Retinal pigment epithelial cell (primary cell): ENCODE measurements around the gene NR1H3.

Experiments
- DNase-seq: peaks from one replicate; pipeline ENCODE4 v3.0.0-alpha.2; 2010; ENCODE audit warnings: low read depth
- H3K4me3 ChIP-seq: 2 replicates; pipeline ENCODE4 v1.5.1; 2011; ENCODE audit warnings: mild to moderate bottlenecking, low read length, control low read depth, moderate library complexity
- TF ChIP-seq, protein P1 (sequence below): conservative IDR thresholded peaks from 2 replicates; pipeline ENCODE4 v1.5.1; 2011; ENCODE audit warnings: low read depth, low read length, control low read depth, inconsistent platforms

The NR1H3 gene

DNA sequence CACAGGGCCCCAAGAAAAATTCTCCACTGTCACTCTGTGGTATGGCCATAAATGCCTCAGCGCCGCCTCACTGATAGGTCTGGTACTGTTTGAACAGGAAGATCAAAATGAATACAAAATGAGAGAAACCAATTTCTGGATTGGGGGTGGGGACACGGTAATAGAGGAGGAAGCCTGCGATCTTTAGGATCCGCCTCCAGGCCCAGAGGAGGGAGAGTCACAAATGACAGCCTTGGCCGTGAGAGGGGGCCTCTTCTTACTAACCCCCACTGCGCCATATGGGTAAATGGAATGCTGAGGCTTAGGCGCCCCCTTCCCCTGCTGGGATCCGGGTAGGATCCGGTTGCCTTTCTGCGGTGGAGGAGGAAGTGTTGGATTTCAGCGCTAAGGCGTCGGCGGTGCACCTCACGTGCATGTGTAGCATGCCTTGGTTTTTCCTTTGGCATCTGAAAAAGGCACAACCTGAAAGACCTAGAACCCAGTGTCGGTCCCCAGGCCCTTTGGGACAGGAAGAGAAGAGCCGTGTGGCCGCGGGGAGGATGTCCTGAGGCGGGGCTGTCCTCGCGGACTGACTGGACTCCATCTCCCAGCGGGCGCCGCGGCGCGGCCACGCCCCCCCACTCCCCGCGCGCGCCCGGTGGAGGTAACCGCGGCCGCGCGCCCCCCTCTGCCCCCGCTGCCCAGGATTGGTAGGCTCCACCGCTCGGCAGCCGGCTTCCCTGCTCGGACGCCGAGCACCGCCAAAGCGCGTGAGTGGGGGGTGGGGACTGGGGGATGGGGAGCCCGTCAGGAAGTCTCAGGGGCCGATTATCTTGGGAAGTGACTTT, 11.4 kb downstream of the NR1H3 start:
- TF ChIP-seq, protein P1, sequence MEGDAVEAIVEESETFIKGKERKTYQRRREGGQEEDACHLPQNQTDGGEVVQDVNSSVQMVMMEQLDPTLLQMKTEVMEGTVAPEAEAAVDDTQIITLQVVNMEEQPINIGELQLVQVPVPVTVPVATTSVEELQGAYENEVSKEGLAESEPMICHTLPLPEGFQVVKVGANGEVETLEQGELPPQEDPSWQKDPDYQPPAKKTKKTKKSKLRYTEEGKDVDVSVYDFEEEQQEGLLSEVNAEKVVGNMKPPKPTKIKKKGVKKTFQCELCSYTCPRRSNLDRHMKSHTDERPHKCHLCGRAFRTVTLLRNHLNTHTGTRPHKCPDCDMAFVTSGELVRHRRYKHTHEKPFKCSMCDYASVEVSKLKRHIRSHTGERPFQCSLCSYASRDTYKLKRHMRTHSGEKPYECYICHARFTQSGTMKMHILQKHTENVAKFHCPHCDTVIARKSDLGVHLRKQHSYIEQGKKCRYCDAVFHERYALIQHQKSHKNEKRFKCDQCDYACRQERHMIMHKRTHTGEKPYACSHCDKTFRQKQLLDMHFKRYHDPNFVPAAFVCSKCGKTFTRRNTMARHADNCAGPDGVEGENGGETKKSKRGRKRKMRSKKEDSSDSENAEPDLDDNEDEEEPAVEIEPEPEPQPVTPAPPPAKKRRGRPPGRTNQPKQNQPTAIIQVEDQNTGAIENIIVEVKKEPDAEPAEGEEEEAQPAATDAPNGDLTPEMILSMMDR, result no peak
- H3K4me3 ChIP-seq, result peak overlapping the region; percentile 76
- DNase-seq, result no peak

DNA sequence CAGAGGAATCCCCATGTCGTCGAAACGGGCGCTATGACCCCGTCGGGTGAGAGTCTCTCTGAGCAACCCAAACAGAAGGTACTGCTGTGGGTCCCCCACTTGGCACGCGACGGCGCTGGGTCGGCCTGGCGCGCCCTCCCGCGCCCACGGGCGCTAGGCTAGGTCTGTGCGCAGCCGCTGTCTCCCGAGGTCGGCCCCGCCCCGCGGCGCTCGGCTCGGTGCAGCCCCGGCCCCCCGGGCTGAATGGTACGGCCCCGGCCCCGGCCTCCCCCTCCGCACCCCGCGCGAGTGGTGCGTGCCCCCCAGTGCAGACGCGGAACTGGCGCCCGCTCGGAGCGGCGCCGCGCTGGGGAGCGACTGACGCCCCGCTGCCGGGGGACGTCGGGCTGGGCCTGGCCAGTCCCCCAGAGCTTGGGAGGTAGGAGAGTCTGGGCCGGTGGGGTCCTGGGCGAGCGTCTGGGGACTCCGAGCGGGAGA, 12.1 kb downstream of the NR1H3 start, which contains the start of gene MADD:
TSS of gene MADD (plus strand) at position 305 of the 477 bp plus-strand sequence.
- TF ChIP-seq, protein P1, result no peak
- DNase-seq, result no peak
- H3K4me3 ChIP-seq, result peak within 1 kb of the TSS; percentile 76

DNA sequence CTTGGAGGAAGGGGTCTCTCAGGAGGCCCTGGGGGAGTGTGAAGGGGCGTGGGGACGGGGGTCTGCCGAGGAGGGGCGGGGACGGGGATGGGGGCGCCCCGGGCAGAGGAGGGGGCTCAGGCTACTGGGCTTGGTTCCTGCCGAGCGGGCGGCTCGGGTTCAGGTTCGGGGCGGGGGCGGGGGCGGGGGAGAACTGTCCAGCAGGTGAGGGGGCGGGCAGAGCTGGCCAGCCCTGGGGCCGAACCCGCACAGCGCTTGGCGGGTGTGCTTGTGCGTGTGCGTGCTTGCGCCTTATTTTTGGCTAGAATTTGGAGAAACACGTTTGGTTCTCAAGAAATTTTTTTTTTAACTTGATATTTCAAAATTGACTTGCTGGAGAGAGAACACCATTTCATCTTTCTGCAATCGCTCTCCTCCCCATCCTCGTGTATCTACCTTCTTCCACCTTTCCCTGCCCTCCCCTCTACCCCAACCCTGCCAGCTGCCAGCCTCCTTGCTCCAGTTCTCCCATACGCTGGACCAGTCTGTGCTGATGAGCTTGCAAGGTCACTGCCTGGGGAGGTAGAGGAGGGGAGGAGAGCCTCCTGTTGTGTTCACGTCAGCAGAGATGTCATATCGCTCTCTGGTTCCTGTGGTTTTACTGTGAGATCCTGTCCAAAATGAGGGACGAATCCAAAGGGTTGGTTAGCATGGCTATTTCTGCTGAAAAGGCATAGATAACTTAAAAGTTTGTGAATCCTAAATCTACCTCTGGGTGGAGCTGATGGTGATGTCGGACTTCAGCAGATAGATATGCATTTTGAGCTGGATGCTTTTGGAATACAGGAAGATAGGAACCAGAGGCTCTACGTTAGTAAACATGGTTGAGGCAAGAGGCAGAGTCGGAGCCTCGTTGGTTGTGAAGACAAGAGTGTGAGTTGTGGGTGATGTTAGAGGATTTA, 12.8 kb downstream of the NR1H3 start:
- H3K4me3 ChIP-seq, result peak overlapping the region; percentile 76
- TF ChIP-seq, protein P1, result no peak
- no peak for DNase-seq

DNA sequence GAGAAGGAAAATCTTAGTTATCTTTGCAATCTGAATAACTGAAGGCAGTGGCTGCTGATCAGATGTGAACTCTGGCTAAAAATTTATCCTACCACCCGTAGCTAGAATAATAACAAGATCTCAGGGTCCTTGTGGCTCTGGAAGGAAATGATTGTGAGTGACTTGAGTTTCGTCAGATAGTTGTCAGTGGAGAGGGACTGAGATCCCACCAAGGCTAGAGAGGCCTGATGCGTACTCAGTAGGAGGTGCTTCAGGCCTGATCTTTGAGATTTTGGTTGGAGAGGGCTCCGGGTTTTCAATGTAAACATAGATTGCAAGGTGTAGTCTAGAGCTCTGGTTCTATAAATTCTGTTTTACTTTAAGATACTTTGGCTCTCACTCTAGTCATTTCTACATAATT, 13.5 kb downstream of the NR1H3 start:
- DNase-seq, result no peak
- TF ChIP-seq, protein P1, result no peak
- no peak overlapping the region for H3K4me3 ChIP-seq

DNA sequence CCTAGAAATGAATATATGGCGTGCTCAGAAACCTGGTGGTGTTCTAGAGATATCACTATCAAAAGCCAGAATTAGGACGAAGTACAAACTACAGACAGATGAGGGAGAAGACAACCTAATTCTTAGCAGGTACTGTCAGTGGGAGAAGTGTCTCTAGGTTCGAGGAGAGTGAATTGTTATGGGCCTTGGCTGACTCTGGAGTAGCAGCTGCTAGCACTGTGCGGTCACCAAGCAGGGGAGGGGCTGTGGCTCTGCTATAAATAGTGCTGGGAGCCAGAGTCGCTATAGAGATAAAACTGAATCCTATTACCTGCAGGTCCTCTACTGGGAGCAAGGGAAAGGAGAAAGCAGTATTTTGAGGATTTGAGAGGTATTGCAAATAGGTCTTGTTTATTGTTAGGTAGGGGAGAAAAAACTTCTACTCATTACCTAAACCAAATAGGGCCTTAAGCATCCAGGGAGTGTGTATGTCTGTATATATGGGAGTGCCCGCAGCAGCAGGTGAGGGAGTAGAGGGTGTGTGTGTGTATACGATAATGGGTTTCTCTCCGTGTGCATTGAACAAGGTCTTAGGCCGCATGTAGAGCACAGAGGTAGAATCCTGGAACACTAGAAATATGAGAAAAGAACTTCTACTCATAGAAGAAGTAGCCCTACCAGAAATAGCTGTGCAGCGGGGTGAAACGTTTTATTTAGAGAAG, 14.3 kb downstream of the NR1H3 start:
- TF ChIP-seq, protein P1, result no peak
- no peak for DNase-seq
- no peak overlapping the region for H3K4me3 ChIP-seq

DNA sequence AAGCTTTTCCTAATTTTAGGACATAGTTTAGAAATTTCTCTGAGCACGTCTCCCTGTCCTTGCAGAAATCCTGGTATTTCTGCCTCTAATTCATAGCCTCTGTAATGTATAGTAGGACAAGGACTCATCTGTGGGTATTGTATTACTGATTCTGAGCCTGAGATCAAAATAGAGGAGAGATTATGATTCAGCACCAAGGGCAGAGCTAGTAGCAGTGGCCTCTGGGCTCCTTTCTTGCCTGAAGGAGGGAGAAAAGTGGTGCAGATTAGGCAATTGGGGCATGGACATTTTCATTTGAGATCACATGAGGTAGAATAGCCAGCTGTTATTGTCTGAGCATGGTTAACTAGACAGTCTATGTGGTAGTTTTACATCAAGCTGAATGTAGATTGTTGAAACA, 14.9 kb downstream of the NR1H3 start:
- TF ChIP-seq, protein P1, result no peak
- no peak overlapping the region for H3K4me3 ChIP-seq
- DNase-seq, result no peak
